HCEC 1CT (cell line): ENCODE data around the gene BEND7.
A peak's percentile ranks its signal among the peaks of the same experiment; 100 is the strongest.
"Not testable (repeated sequence)": the region's sequence is repeated elsewhere in the genome, so short reads cannot be mapped to it uniquely, and the experiment has no call there.

Experiments
- DNase-seq: peaks from one replicate; pipeline ENCODE4 v3.0.0-alpha.2; 2017

Gene BEND7

DNA sequence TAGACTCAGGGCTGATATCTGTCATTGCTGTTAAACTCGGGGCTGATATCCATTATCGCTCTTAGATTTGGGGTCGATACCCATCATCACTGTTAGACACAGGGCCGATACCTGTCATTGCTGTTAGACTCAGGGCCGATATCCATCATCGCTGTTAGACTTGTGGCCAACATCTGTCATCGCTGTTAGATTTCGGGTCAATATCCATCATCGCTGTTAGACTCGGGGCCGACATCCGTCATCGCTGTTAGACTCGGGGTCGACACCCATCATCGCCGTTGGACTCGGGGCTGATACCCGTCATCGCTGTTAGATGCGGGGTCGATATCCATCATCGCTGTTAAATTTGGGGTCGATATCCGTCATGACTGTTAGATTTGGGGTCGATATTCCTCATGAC is 54.8 kb downstream of the BEND7 start:
- no peak for DNase-seq

DNA sequence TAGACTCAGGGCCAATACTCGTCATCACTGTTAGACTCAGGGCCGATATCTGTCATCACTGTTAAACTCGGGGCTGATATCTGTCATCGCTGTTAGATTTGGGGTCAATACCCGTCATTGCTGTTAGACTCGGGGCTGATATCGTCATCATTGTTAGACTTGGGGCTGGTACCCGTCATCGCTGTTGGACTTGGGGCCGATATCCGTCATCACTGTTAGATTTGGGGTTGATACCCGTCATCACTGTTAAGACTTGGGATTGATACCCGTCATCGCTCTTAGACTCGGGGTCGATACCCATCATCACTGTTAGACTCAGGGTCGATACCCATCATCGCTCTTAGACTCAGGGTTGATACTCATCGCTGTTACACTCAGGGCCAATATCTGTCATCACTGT is 56.5 kb downstream of the BEND7 start:
- no peak for DNase-seq

DNA sequence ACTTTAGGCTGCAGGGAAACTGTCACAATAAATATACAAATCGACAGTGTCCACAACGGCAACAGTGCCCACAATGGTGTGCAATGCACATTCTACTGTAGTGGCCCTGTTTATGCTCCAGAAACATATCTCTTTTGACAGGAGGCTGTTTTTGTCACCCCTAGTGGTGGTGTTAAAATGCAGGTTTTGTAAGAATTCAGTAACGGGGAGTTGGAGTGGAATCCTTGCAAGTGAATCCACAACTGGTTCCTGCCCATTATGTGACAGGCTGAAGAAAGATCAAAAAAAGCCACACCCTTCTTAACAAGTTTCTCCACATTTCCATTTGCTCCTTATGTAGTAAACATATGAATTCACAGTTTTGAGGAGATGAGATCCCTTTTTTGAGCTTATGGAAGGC is 58.5 kb downstream of the BEND7 start:
- DNase-seq: no peak

DNA sequence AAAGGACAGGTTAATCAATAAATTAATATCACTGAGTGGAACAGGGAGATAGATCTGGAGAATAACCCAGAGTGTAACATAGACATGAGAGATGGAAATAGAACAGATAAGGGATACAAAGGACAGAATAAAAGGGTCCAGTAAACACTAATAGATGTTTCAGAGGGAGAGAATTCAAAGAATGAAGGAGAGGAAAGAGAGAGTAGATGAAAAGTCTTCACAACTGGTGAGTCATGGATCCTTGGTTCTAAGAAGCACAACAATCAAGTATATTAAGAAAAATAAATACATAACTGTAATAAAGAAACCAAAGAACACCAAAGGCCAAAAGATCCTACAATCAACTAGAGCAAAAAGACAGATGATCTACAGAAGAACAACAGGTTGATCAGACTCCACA is 66.3 kb downstream of the BEND7 start:
- no peak for DNase-seq

DNA sequence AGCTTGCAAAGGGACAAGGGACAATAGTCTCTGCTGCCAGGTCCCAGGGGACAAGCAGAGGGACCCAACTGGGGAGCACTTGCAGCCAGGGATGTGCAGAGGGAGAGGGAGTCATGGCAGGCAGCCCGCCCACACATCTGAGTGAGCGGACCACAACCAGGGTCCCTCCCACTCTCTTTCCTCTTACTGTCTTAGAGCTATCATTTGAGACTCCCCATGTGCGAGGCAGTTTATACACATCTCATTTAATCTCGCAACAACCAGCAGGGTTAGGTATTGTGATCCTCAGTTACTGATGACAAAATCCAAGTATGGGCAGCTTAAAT is 70.2 kb downstream of the BEND7 start:
- no peak for DNase-seq

DNA sequence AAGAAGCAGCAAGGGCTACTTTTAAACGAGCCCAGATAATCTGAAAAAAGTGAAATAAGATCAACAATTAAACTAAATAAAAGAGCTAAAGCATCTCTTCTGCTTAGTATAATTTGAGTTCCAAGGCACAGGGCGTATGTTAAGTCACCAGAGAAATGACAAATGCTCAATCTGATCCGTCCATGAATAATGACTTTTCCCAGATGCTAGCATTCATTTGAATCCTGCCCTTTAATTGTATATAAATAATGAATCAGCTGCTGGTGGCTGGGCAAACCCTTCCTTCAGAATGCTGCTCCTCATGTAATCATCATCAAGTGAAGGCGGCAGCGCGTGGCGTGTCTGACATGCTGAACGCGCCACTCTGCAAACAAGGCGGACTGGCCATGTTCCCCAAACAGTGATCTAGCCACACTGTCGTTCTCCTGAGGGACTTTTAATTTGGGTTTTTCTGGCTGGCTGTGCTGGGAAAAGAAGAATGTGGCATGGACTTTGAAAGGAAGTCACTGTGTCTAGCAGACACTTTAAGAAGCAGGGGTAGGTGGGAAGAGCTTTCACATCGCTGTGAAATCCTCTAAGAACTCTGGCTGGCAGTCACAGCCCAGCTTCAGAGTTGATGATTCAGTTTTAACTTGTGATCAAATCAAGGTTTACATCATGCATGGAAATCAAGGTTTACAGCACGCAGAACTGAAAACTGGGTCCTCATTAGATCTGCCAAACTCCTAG is 70.7 kb downstream of the BEND7 start:
- no peak for DNase-seq

DNA sequence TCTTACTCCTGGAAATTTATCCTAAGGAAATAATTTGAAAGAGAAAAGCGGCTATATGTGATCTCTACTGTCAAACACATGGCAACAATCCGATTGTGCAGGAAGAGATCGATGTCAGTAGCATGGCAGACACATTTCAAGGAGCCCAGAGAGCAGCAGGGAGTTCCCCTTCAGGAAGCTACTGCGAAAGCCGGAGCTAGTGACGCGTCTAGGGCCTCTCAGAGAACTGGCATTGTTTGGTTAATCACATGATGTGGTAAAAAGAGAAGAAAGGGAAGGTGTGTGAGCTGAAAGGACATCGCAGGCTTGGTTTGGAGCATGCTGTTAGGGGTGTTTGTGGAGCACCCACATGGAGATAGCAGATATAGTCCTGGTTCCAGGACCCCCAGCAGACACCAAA is 74.9 kb downstream of the BEND7 start:
- no peak for DNase-seq

DNA sequence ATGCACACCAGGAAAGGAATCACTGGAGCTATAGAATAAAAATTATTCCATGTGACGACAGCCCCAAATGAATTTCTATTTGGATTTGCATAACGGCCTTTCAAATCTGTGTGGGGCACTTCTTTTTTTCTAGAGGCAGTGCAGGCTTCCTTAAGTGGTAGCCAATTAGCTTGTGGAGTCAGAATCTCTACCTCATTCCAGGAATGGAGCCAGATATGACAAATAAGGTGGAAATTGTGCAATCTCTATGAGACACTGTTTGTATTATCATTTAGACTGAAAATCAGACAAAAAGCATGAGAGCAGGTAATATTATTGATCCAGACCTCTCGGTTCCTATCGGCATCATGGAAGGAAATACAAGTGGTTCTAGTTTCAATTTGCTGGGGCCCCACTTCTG is 78.7 kb downstream of the BEND7 start:
- DNase-seq: peak; percentile 49

DNA sequence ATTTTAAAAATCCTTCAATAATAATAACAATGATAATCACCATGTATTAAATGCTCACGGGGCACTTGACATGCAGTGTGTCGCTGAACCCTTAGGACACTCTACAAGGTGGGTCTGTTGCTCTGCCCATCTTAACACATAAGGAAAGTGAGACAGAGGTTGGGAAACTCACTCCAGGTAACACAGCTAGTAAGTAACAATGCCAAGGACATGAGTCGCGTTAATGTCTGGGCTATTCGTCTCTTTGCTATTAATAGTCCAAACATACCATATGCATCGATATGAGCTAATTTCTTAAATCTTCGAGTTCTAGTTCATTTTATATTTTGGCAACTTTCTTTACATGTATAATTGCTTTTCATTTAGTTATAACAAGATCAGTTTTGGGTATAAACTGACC is 79.5 kb downstream of the BEND7 start:
- DNase-seq: no peak

DNA sequence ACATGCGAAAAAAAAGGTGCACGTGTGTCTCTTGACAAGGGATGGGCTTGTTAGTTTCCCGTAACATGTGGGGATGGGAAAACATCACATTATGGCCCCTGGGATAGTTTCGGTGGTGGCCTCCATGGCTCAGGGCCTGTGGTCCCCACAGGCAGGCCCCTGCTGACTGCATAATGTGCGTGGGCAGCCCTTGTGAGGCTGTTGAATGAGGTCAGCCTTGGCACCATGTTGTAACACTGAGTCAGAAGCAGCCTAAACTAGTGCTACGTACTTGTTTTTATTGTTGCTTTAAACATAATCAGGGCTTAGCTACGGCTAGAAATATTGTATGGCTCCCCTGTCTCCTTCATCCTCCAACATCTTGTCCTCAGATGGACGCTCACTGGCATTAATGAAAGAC is 80.6 kb downstream of the BEND7 start:
- DNase-seq: peak; percentile 13

DNA sequence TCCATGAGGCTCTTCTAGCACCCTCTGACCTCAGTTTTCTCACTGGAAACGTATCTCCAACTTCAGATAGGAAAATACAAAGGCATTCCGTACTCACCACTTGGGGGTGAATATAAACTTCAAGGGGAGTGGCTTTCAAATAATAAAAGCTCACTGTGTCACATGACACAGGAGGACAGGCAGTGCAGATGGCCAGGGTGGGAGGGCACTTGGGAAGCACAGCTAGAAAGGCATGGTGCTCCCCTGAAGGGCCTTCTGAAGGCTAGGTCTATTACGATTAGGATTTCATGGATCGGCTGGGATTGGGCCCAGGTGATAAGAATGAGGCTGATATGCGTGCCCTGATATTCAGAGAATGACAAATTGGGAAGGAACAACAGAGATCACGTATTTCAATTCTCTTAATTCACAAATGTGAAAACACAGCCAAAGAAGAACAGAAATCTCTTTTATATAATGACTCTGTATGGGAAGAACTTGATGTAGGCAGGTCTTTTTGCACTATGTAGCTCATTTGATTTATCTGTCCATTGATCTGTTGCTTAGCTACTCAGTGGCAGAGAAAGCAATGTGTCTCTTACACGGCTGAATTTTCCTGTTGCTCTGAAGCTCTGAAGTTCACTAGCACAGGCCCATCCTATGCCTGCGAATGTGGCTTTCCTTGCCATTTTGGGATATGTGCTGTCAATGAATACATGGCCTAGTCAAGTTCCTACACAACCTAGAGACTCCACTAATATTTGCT is 83.0 kb downstream of the BEND7 start:
- no peak for DNase-seq

DNA sequence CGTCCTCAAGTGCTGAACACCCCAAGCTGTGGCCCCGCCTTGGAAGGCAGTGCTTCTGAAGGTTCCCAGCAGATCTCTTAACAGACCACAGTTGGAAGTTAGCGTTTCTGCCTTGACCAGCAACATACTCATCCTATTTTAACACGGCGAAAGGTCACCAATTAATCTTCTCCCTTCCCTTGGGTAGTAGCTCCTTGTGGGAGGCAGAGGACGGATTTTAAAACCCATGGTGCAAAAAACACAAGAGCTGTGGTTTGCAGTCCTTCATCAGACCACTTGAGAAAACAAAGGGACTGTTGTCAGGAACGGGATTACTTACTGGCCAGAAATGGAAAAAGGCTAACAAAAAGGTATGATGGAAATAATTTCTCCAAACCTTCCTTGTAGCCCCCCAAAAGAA is 87.3 kb downstream of the BEND7 start:
- no peak for DNase-seq

DNA sequence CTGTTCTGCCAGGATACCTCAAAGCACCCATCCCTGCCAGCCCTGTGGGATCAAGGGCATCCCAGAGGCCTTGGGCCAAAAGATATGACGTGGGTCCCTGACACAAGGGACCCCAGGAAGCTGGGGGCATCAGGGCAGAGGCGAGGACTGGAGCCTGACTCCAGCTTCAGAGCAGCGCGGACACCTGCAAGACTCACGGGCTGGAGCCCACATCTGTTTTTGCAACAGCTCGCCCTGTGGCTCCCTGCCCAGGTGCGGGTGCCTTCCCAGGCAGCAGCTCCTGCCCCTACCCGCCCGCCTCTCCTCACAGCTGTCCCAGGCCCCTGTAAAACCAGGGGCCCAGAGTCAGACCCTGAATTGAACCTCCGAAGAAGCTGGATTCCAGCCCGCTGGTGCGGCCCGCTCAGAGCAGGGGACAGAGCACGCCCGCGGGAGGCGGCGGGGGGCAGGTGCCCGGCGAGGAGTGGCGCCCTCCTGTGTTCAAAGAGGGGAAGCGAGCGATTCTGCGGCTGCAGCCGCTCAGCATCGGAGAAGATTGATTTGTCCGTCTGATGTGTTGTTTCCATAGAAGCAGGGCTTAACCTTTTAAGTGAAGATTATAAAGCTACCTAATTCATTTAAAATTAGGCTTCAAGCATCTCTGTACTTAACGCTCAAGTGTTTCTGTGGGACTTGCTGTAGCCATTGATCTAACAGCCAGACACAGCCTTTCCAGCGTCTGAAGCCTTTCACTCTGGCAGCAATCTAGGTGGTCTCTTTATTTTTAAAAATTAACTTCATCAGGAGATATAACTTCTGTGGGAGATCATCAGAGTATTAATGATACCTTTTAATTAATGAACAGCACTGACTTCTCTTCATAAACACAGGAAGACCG is 88.4 kb downstream of the BEND7 start:
- DNase-seq: peak; percentile 17

DNA sequence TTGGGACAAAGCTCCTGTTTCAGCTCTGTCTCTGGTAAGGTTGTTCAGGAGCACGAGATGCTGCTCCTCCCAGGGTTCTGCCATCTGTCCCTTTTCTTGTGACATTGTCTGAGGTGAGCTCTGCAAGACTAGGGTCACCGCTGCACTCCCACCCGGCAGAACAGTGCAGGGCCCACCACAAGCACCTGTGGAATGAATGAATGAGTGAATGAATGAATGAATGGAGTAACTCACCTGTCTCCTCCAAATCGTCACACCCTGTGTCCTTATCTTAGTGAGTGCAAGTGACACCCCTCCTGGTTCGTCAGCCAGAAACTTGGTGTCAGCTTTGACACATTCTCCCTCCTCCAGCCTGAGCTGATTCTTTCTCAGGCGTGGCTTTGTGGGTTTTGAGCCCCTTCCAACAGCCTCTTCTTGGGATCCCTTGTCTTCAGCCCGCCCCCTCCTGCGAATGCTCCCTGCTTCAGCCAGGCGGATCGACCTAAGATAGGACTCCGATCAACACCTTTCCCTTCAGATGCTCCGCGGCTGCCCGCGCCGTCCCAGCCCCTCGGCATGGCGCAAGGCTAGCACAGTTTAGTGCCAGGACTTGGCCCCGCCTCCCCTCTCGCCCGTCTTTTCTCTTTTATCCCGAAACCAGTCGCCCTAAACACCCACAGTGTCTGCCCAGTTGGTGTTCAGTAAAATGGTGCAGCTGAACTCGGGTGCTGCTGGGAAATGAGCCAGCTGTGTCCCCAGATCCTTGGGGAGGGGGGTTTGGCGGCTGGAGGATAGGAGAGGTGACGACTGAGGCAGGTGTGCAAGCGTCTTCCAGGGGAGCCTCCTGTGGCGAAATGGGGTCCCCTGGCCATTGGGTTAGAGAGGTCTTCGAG is 89.3 kb downstream of the BEND7 start:
- no peak for DNase-seq

DNA sequence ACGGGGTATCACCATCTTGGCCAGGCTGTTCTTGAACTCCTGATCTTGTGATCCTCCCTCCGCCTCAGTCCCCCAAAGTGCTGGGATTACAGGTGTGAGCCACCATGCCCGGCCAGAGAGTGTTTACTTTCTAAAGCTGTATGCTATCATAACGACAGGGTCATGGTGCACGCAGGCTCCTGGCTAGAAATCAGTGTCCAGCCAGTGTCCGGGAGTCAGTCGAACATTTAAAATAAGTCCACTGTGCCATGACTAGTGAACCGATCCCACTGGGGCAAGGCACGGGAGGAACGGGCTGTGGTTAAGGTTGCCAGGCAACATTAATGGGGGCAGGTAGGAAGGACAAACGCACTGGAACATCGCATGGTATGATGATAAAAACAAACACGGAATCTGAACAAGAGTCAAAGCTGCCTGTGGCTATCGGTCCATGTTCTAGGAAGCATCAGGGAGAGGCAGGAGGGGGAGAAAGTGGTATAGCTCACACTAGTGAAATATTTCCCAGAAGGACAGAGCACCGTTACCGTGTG is 91.7 kb downstream of the BEND7 start:
- DNase-seq: no peak

DNA sequence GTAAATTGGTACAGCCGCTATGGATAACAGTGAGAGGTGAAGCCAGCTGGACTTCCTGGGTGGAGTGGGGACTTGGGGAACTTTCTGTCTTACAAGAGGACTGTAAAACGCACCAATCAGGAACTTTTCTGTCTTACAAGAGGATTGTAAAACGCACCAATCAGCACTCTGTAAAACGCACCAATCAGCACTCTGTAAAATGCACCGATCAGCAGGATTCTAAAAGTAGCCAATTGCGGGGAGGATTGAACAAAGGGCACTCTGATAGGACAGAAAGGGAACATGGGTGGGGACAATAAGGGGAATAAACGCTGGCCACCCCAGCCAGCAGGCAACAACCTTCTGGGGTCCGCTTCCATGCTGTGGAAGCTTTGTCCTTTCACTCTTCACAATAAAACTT is 100.9 kb downstream of the BEND7 start:
- not testable (repeated sequence) for DNase-seq

DNA sequence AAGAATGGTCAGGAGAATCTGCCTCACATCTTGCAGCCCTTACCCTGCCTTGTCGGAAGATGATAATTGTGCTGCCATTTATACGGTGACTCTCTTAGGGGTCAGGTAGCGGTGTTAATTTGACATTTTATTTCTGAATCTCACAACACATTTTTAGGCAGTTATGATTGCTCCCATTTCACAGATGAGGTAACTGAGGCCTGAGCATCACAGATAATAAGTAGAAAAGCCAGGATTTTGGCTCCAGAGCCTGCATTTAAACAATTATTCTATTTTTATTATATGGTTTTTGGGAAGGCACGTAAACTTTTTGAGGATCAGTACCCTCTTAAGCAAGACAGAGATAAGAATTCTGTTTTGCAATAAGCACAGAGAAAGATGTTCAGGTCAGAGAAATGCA is 103.4 kb downstream of the BEND7 start:
- DNase-seq: no peak

DNA sequence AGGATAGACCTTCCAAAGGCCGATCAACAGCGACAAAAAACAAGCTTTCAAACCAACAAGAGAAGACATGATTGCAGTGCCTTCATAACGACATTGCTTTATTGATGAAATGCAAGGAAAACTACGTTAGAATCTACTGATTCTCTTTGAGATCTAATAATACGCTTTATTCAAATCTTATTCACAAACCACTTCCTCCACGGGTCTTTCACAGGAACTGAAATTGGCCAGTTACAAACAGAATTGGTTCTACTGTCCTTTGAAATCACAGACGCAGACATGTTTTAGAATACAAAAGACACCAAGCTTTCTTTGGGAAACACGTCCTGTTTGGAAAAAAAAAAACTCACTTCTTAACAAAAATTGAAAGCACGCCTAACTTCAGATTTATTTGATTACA is 106.0 kb downstream of the BEND7 start:
- no peak for DNase-seq

DNA sequence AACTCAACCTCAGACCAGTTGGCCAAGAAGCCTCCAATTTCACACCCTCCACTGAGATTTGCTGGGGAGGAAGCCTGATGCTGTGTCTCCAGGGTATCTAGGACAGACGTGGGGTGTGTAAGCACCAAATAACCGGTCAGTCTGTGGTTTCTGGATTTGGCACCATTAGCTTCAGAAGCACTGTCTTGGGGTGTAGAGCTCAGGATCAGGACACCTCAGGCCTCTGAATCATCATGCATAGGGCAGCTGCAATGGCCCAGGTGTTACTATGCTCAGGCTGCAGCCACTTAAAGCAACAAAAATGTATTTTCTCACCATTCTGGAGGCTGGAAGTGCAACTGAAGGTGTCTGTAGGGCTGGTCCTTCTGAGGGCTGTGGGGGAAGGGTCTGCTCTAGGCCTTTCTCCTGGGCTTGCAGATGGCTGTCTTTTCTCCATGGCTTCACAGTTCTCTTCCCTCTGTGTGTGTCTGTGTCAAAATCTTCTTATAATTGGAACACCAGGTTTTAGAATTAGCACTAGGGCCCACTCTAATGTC is 107.4 kb downstream of the BEND7 start:
- no peak for DNase-seq

DNA sequence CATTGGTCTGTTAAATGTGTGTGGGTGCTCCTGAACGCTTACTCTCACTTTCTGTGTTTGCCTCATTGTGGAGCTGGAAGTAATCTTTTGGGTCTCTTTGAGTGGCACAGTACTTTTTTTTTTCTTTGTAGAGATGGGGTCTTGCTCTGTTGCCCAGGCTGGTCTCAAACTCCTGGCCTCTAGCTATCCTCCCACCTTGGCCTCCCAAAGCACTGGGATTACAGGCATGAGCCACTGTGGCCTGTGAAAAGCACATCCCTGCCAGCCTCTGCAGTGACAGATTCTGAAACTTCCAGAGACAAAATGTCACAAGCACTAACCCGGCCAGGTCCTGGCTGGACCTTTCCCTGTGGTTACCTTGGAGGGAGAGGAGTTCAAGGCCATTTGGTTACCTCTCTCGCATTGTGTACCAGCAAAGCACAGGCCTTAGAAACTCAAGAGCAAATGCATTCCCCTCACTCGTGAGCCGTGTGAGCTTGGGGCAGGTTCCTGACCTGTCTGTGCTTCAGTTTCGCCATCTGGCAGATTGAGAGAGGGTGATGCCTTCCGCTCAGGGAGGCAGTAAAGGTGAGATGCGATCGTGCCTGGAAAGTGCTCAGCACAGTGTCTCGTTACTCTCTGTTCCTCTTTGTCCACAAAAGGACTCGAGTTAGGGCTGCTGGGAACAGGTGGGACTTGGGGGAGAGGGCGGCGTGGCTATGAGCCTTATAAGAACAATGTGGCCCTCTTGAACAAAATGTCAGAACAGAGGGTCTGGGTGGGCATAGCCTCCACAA is 108.1 kb downstream of the BEND7 start:
- DNase-seq: no peak

DNA sequence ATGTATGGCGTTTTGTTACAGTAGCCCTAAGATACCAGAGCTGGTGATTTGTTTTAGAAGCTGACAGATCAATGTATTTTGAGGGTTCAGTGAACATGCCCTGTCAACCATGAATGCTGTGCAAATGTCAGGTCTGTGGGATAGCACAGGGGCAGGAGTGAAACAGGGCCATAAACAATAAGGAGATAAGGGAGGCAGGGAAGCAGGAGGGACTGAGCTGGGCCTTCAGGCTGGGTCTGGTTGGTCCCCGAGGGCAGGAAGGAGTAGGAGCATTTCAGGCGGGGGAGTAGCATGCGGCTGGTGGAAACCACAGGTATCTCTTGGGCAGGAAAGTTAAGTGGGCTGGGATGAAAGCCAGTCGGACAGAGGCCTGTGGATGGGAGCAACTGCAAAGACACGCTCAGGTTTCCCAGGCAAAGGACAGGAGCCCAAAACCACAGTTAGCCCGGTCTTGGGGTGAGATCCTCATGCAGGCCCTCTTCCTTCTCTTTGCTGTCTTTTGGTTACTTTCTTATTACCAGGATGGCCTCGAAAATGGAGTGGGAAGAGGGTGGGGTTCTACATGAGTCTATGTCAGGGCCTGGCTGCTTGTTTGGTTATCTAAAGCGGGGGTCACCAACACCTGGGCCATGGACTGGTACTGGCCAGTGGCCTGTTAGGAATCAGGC is 111.2 kb downstream of the BEND7 start:
- DNase-seq: no peak
